A549 treated with AZD9567 at 1 μM for 4 hours (cell line): ENCODE measurements around the gene MYO6. TPM values are rescaled to one million over a fixed set of nuclear protein-coding genes. Genes with fewer than 3 reads are reported as not detected.

Experiments
- total RNA-seq: library from RNA; stranded (reverse); fragments of 200-300 nt; extraction: Qiagen RNA extraction; gene quantifications from 5 replicates; pipeline ENCODE4 v1.2.3, GENCODE V29; 2022; ENCODE audit not compliant: insufficient read depth

The MYO6 gene
- total RNA-seq = 5.1 to 17.5 TPM (median 7.4 TPM) in 5 replicates

DNA sequence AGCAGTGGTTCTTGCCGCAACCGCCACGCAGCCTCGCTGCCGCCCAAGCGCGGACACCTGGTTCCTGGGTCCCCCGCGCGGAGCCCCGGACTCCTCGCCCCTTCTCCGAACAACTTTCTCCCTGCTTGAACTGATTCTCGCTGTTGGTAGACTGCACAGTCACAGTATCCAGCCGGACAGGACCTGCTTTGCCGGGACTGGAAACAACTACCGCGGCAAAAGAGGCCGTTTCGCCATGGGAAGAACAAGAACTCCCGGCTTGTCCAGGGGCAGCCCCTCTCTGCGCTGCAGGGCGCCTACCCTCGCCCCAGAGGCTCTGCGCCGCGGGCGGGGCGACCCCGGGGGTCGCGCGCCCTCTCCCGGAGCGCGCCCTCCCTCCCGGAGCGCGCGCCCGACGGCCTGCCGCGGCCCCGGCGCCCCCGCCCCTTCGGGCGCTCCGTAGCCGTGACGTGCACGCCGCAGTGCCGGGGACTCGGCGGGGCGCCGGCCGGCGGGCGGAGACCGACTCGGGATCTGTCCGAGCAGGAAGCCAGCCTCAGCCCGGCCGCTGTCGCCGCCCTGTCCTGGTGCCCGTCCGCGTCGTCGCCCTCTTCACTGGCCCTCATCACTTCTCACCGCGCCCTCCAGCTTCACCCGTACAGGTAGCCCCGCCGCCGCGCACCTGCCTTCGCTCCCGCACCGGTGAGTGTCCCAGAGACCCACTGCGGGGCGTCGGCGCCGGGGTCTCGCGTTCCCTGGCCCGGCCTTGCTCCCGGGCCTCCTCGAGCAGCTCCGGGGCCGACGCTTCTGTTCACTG is at the start of gene MYO6:
TSS of gene MYO6 (plus strand) at position 497 of the 796 bp plus-strand sequence. CDS start 68,309 bp downstream, outside the sequence.

Other genes starting within 250 kb of the MYO6 start
- 26.5 to 43.9 TPM (median 30.2 TPM) in 5 replicates for gene SENP6, start 147.4 kb upstream of the MYO6 start, total RNA-seq